ENCODE results near the gene MBLAC1. TPM values are rescaled to one million over a fixed set of nuclear protein-coding genes. Genes with fewer than 3 reads are reported as not detected.

MBLAC1 gene
- total and polyA plus RNA-seq, 9 of the 15 experiments (the other 6 are each of a cell fraction or from before 2014, with no cell fraction given), result 0.03 to 3.1 (median 0.52) TPM

GRCh38 chr7:100130608-100131453, 4.1 kb downstream of the MBLAC1 start (continued):
- TF ChIP-seq RAD21 (CRISPR knock-in tag; conservative IDR thresholded peaks at IDR 0.05 in 1 of 2, IDR thresholded peaks at IDR 0.05 in 1 of 2) (peak; percentile 92 to 95), KHSRP (IDR thresholded peaks at IDR 0.05) (no peak), RAD51 (IDR thresholded peaks at IDR 0.05; ENCODE audit: borderline replicate concordance, low read depth) (peak; percentile 68; the same call in 1 of the 2 replicates), ZBED1 (IDR thresholded peaks at IDR 0.05) (no peak), E2F1 (CRISPR knock-in tag; IDR thresholded peaks at IDR 0.05) (0 out of 2 replicates have a peak, but pooled peaks have one; percentile 45), NR2C1 (IDR thresholded peaks at IDR 0.05) (no peak), NR2C1 (tag; IDR thresholded peaks at IDR 0.05) (no peak), PATZ1 (CRISPR knock-in tag; IDR thresholded peaks at IDR 0.05; ENCODE audit: borderline replicate concordance) (no peak), BRD4 (IDR thresholded peaks at IDR 0.05) (no peak), RBM39 (optimal IDR thresholded peaks at IDR 0.05; ENCODE audit: low read depth, low read length) (peak; percentile 98), TEAD1 (CRISPR knock-in tag; IDR thresholded peaks at IDR 0.05) (peak in 1 of 2 experiments; percentile 8; a peak in 1 of 4 replicates), GTF2B (IDR thresholded peaks at IDR 0.05; ENCODE audit: extremely low read depth, insufficient read length) (no peak), ZNF77 (CRISPR knock-in tag; IDR thresholded peaks at IDR 0.05) (no peak), TCF3 (CRISPR knock-in tag; IDR thresholded peaks at IDR 0.05) (no peak), ZC3H11A (IDR thresholded peaks at IDR 0.05; ENCODE audit: low read depth, low read length) (peak; percentile 38; the same call in 1 of the 2 replicates), ESRRA (IDR thresholded peaks at IDR 0.05; ENCODE audit: borderline replicate concordance, low read depth) (no peak), E2F4 (CRISPR knock-in tag; IDR thresholded peaks at IDR 0.05; ENCODE audit: low read depth) (no peak), XRCC4 (IDR thresholded peaks at IDR 0.05; ENCODE audit: extremely low read depth, insufficient read depth, insufficient read length) (no peak), IRF2 (CRISPR knock-in tag; IDR thresholded peaks at IDR 0.05) (no peak), ZNF511 (CRISPR knock-in tag; IDR thresholded peaks at IDR 0.05) (no peak), SLC30A9 (CRISPR knock-in tag; IDR thresholded peaks at IDR 0.05) (no peak), ZFX (CRISPR knock-in tag; IDR thresholded peaks at IDR 0.05) (no peak), TCF7 (IDR thresholded peaks at IDR 0.05; ENCODE audit: borderline replicate concordance) (no peak), TCFL5 (CRISPR knock-in tag; conservative IDR thresholded peaks at IDR 0.05) (0 out of 2 replicates have a peak, but pooled peaks have one; percentile 23)
